ENCODE data around the gene RAD51B.

Gene RAD51B

GRCh38 chr14:68672609-68673285 is 853.2 kb downstream of the RAD51B start:
- DNase-seq (ENCODE audit: low spot score) (no peak), FAIRE-seq (no peak)

GRCh38 chr14:68673464-68673863 is 853.9 kb downstream of the RAD51B start:
- FAIRE-seq (no peak), DNase-seq (ENCODE audit: low spot score) (no peak)

GRCh38 chr14:68674538-68675232 is 855.1 kb downstream of the RAD51B start:
- FAIRE-seq (no peak), DNase-seq (ENCODE audit: low spot score) (no peak)

GRCh38 chr14:68675233-68675577 is 855.6 kb downstream of the RAD51B start:
- peak; percentile 69 for DNase-seq (ENCODE audit: low spot score)

GRCh38 chr14:68676511-68676943 is 856.9 kb downstream of the RAD51B start:
- DNase-seq (ENCODE audit: low spot score) (no peak), FAIRE-seq (no peak)

More at GRCh38 chr14:68675233-68675577, 855.6 kb downstream of the RAD51B start:
- FAIRE-seq = peak; percentile 45

- FAIRE-seq = no peak
- no peak for DNase-seq (ENCODE audit: low spot score)
Observed at GRCh38 chr14:68677476-68677875, 857.9 kb downstream of the RAD51B start.

GRCh38 chr14:68677901-68678300 is 858.3 kb downstream of the RAD51B start:
- FAIRE-seq (no peak), DNase-seq (ENCODE audit: low spot score) (no peak)

GRCh38 chr14:68678471-68678870 is 858.9 kb downstream of the RAD51B start:
- no peak for DNase-seq (ENCODE audit: low spot score)

GRCh38 chr14:68679301-68679700 is 859.7 kb downstream of the RAD51B start:
- no peak for FAIRE-seq
- no peak for DNase-seq (ENCODE audit: low spot score)

More at GRCh38 chr14:68678471-68678870, 858.9 kb downstream of the RAD51B start:
- FAIRE-seq = no peak

- FAIRE-seq = peak; percentile 81
- DNase-seq (ENCODE audit: low spot score) = peak; percentile 48
Observed at GRCh38 chr14:68679746-68680467, 860.3 kb downstream of the RAD51B start.

- DNase-seq (ENCODE audit: low spot score) = no peak
- FAIRE-seq = no peak
Observed at GRCh38 chr14:68680541-68681051, 861.0 kb downstream of the RAD51B start.

- DNase-seq (ENCODE audit: low spot score) = no peak
- no peak for FAIRE-seq
Observed at GRCh38 chr14:68681256-68682011, 861.9 kb downstream of the RAD51B start.

- DNase-seq (ENCODE audit: low spot score) (peak; percentile 78), FAIRE-seq (peak; percentile 50)
Observed at GRCh38 chr14:68682166-68683103, 862.9 kb downstream of the RAD51B start.

GRCh38 chr14:68683326-68683725 is 863.7 kb downstream of the RAD51B start:
- FAIRE-seq = no peak
- DNase-seq (ENCODE audit: low spot score) = peak; percentile 53

GRCh38 chr14:68684466-68685418 is 865.2 kb downstream of the RAD51B start:
- DNase-seq (ENCODE audit: low spot score) (peak; percentile 30), FAIRE-seq (no peak)

- peak; percentile 86 for FAIRE-seq
- peak; percentile 88 for DNase-seq (ENCODE audit: low spot score)
Observed at GRCh38 chr14:68685419-68686204, 866.0 kb downstream of the RAD51B start.

GRCh38 chr14:68686205-68686465 is 866.6 kb downstream of the RAD51B start:
- FAIRE-seq = no peak
- DNase-seq (ENCODE audit: low spot score) = no peak

GRCh38 chr14:68686724-68687123 is 867.1 kb downstream of the RAD51B start:
- no peak for FAIRE-seq

More at GRCh38 chr14:68686724-68687123, 867.1 kb downstream of the RAD51B start:
- no peak for DNase-seq (ENCODE audit: low spot score)

All from RCC 7860 (cell line).